Epithelial cell of proximal tubule (primary cell): Measurements from ENCODE around the gene NT5DC3. TPM values are rescaled to one million over a fixed set of nuclear protein-coding genes. Genes with fewer than 3 reads are reported as not detected.

Source experiments
- DNase-seq: peaks from one replicate; pipeline ENCODE4 v3.0.0-alpha.2; 2011; ENCODE audit warnings: low read depth
- H3K4me3 ChIP-seq: 2 replicates; pipeline ENCODE4 v1.5.1; 2011; ENCODE audit warnings: low read depth, mild to moderate bottlenecking, low read length
- total RNA-seq: library from RNA; depleted of rRNA; stranded (reverse); fragments of >200 nt; gene quantifications from 2 replicates; pipeline ENCODE4 v1.2.3, GENCODE V29; 2015
- TF ChIP-seq, protein P1 (sequence below): conservative IDR thresholded peaks from 2 replicates; pipeline ENCODE4 v1.5.1; 2012; ENCODE audit warnings: low read depth, mild to moderate bottlenecking, low read length

The NT5DC3 gene
- total RNA-seq, 1 donor from 2014 or later = 7.5 TPM

DNA sequence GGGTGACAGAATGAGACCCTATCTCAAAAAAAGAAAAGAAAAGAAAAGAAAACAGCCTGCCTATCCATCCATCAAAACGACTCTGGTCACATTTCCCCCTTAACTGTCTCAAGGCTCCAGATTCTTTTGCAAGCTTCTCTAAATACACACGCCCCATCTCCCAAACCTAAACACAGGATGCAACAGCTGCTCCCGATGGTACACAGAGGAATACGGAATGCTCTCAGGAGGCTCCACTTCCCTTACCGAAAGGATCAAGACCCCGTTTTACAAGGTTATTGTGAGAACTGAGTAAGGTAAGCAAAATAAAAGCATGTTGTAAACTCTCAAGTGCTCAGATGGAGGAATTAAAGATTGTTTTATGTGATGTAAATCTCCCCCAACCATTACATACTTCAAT is 62.3 kb downstream of the NT5DC3 start:
- no peak overlapping the region for H3K4me3 ChIP-seq
- TF ChIP-seq, protein P1, sequence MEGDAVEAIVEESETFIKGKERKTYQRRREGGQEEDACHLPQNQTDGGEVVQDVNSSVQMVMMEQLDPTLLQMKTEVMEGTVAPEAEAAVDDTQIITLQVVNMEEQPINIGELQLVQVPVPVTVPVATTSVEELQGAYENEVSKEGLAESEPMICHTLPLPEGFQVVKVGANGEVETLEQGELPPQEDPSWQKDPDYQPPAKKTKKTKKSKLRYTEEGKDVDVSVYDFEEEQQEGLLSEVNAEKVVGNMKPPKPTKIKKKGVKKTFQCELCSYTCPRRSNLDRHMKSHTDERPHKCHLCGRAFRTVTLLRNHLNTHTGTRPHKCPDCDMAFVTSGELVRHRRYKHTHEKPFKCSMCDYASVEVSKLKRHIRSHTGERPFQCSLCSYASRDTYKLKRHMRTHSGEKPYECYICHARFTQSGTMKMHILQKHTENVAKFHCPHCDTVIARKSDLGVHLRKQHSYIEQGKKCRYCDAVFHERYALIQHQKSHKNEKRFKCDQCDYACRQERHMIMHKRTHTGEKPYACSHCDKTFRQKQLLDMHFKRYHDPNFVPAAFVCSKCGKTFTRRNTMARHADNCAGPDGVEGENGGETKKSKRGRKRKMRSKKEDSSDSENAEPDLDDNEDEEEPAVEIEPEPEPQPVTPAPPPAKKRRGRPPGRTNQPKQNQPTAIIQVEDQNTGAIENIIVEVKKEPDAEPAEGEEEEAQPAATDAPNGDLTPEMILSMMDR = no peak
- DNase-seq = no peak

- DNase-seq = no peak
- TF ChIP-seq, protein P1 = no peak
- H3K4me3 ChIP-seq = no peak overlapping the region
Measured at GRCh38 chr12:103774977-103775560, 66.0 kb downstream of the NT5DC3 start.

GRCh38 chr12:103773109-103773910 is 67.7 kb downstream of the NT5DC3 start:
- DNase-seq = no peak
- no peak overlapping the region for H3K4me3 ChIP-seq
- TF ChIP-seq, protein P1 = no peak

DNA sequence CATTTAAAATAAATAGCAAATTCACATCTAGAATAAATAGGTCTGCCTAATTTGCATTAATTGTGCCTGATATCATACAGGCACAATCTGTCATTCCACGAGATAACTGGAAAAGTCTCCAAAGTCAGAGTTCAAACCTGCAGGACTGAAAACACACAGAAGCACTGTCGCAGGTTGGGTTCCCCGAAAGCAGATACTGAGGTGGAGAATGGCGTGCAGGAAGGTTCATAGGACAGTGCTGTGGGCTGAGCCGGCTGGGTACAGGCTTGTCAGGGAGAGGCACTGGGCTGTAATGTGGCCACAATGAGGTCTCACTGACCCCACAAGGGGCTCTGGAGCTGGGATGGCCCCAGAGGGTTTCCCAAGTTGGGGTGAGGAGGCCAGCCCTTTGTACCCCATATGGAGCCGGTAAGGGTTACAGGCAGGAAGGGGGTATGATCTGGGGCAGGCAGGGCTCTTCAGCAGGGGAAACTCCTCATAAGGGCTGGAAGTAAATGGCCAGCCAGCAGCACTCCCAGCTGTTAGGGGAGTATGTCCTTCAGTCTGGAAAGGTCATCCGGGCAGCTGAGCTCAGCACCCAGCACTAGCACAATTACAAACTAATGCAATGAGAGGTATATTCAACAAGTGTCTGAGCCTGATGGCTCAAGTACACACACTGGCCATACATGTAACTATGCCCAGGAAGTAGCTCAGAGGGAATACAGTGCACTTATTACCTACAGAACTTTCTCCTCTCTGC is 68.5 kb downstream of the NT5DC3 start:
- DNase-seq = no peak
- TF ChIP-seq, protein P1 = no peak
- H3K4me3 ChIP-seq = no peak overlapping the region

DNA sequence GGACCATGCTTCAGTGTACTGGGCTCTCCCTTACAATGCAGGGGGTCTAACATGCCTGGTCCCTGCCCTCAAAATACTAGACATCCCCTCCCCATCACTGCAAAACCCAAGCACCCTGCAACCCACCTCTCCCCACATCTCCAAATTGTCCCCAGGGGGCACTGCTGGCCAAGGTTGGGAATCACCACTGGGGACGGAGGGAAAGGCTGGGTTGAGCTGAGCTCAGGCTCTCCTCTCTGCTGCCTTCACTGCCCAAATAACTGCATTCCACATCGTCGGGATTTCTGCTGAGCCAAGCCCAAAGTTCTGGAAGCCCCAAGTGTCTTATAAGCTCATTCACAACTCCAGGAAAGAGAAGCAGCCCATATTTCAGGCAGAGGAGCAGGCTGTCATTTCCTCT is 69.6 kb downstream of the NT5DC3 start:
- DNase-seq = no peak
- no peak overlapping the region for H3K4me3 ChIP-seq
- TF ChIP-seq, protein P1 = peak; percentile 82

GRCh38 chr12:103769240-103769945 is 71.6 kb downstream of the NT5DC3 start:
- DNase-seq = no peak
- no peak overlapping the region for H3K4me3 ChIP-seq
- TF ChIP-seq, protein P1 = no peak
